Fibroblast of mammary gland (primary cell): ENCODE measurements around the gene VWA8.
"Not testable (repeated sequence)": the region's sequence is repeated elsewhere in the genome, so short reads cannot be mapped to it uniquely, and the experiment has no call there.

Experiments used
- DNase-seq: peaks from one replicate; pipeline ENCODE4 v3.0.0-alpha.2; 2010; ENCODE audit warnings: low read depth
- H3K4me3 ChIP-seq: 2 replicates; pipeline ENCODE4 v1.5.1; 2011; ENCODE audit warnings: low read depth, mild to moderate bottlenecking, low read length, moderate library complexity; ENCODE audit not compliant: control insufficient read depth
- CTCF ChIP-seq: conservative IDR thresholded peaks from 2 replicates; pipeline ENCODE4 v1.5.1; 2011; ENCODE audit warnings: low read depth, low read length, inconsistent platforms; ENCODE audit not compliant: control insufficient read depth, insufficient read depth

VWA8 gene

GRCh38 chr13:41864658-41865057 lies 96.3 kb downstream of the VWA8 start:
- peak; percentile 35 for DNase-seq
- H3K4me3 ChIP-seq: no peak overlapping the region
- no peak for TF ChIP-seq CTCF

GRCh38 chr13:41862659-41863058 lies 98.2 kb downstream of the VWA8 start:
- H3K4me3 ChIP-seq, DNase-seq: not testable (repeated sequence)

- H3K4me3 ChIP-seq: no peak overlapping the region
- no peak for DNase-seq
- no peak for TF ChIP-seq CTCF
Measured at GRCh38 chr13:41859565-41859964, 101.3 kb downstream of the VWA8 start.

DNA sequence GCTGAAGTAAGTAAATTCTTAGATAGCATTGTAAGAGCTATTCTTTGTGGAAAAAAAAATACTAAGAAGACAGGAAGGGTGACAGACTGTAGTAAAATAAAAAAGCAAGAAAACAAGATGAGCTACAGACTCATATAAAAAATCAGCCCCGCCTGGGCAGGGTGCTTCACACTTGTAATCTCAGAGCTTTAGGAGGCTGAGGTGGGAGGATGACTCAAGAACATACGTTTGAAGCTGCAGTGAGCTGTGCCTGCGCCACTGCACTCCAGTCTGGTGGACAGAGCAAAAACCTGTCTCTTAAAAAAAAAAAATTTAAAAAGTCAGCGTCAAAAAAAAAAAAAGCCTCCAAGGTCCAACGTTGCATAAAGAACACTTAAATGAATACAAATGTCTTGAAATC lies 102.1 kb downstream of the VWA8 start:
- no peak for TF ChIP-seq CTCF
- DNase-seq: peak; percentile 33

GRCh38 chr13:41854758-41855157 lies 106.2 kb downstream of the VWA8 start:
- no peak for DNase-seq
- no peak for TF ChIP-seq CTCF
- H3K4me3 ChIP-seq: no peak overlapping the region

More for the DNA sequence above, 102.1 kb downstream of the VWA8 start:
- no peak overlapping the region for H3K4me3 ChIP-seq

GRCh38 chr13:41851351-41851750 lies 109.6 kb downstream of the VWA8 start:
- no peak overlapping the region for H3K4me3 ChIP-seq
- TF ChIP-seq CTCF: no peak
- DNase-seq: peak; percentile 11

GRCh38 chr13:41848435-41849255 lies 112.3 kb downstream of the VWA8 start:
- TF ChIP-seq CTCF: peak; percentile 17
- no peak overlapping the region for H3K4me3 ChIP-seq
- peak; percentile 59 for DNase-seq
